ENCODE data around the gene LPP. TPM values are rescaled to one million over a fixed set of nuclear protein-coding genes. Genes with fewer than 3 reads are reported as not detected.

LPP gene
- total and polyA plus RNA-seq, 2 of the 13 experiments (the other 11 are each of a cell fraction or from before 2014, with no cell fraction given): 19.2 to 29.9 TPM

- H3K79me2 ChIP-seq (ENCODE audit: insufficient read depth, low read length): no peaks in the 10 kb centered on the region
- 89% methylated on average over 1 of the region's 1 CpG for WGBS (ENCODE audit: low lambda C conversion rate)
- POLR2A ChIA-PET: interaction anchor here (0.9 kb wide), 1 partner anchor 13 kb away, joined by 3 read pairs; no protein-coding TSS in a partner anchor
- H3K27ac ChIP-seq (ENCODE audit: extremely low read length, insufficient read depth, low read length): no peak overlapping the region
- H3K4me2 ChIP-seq (ENCODE audit: low read depth, low read length): no peak overlapping the region
- TF ChIP-seq THYN1 (CRISPR knock-in tag; IDR thresholded peaks at IDR 0.05; ENCODE audit: borderline replicate concordance, low read depth) (no peak), ZNF496 (CRISPR knock-in tag; IDR thresholded peaks at IDR 0.05; ENCODE audit: insufficient replicate concordance) (no peak), ZNF326 (CRISPR knock-in tag; IDR thresholded peaks at IDR 0.05; ENCODE audit: borderline replicate concordance) (no peak), ZSCAN12 (CRISPR knock-in tag; IDR thresholded peaks at IDR 0.05) (no peak), FOSL1 (CRISPR knock-in tag; IDR thresholded peaks at IDR 0.05; ENCODE audit: borderline replicate concordance) (no peak), NCOA5 (CRISPR knock-in tag; IDR thresholded peaks at IDR 0.05) (no peak), GATA4 (IDR thresholded peaks at IDR 0.05; ENCODE audit: borderline replicate concordance, low read depth) (no peak), ZNF670 (CRISPR knock-in tag; IDR thresholded peaks at IDR 0.05; ENCODE audit: borderline replicate concordance) (no peak), ZNF720 (CRISPR knock-in tag; IDR thresholded peaks at IDR 0.05) (no peak), ZNF816 (CRISPR knock-in tag; IDR thresholded peaks at IDR 0.05; ENCODE audit: borderline replicate concordance) (no peak), MLLT10 (CRISPR knock-in tag; IDR thresholded peaks at IDR 0.05) (no peak), DPF2 (CRISPR knock-in tag; IDR thresholded peaks at IDR 0.05; ENCODE audit: borderline replicate concordance, low read depth) (no peak), EED (CRISPR knock-in tag; IDR thresholded peaks at IDR 0.05) (no peak), YEATS4 (CRISPR knock-in tag; IDR thresholded peaks at IDR 0.05; ENCODE audit: borderline replicate concordance) (no peak), ZNF513 (CRISPR knock-in tag; conservative IDR thresholded peaks at IDR 0.05) (no peak), SMARCC2 (IDR thresholded peaks at IDR 0.05) (no peak), ZNF567 (CRISPR knock-in tag; IDR thresholded peaks at IDR 0.05; ENCODE audit: borderline replicate concordance) (no peak), AGO1 (IDR thresholded peaks at IDR 0.05; ENCODE audit: low read depth, low read length, poor library complexity, severe bottlenecking) (no peak)
- CTCF ChIA-PET (ENCODE audit: low intra/inter-chr PET ratio, low total read pairs): no interaction called here
- ATAC-seq (no peak), DNase-seq (ENCODE audit: low spot score) (no peak), FAIRE-seq (peak; percentile 32)
- H3K4me1 ChIP-seq (ENCODE audit: insufficient read depth, low read length): peaks cover 45% of the 10 kb centered on the region
- intact Hi-C loops (cut with micrococcal nuclease; ENCODE audit: unreplicated experiment) (no loop called here), in situ Hi-C loops (cut with HindIII; ENCODE audit: extremely low pct_ligation_motif_present, low pct_unique_long_range_greater_than_20kb) (no loop called here)
- no peaks in the 10 kb centered on the region for H3K9me3 ChIP-seq (ENCODE audit: low read length)
- no peaks in the 10 kb centered on the region; a peak in 2 of 5 replicates for H3K36me3 ChIP-seq (replicated peaks in 1 of 2; ENCODE audit: control insufficient read depth in 1 of 2, insufficient read depth in 2 of 2, low read length in 2 of 2)
- no peak overlapping the region for H3K9ac ChIP-seq (ENCODE audit: insufficient read depth, low read depth, low read length)
- no peak overlapping the region for H2AFZ ChIP-seq (ENCODE audit: low read length)
- no peaks in the 10 kb centered on the region for H3K27me3 ChIP-seq (ENCODE audit: control insufficient read depth in 1 of 2, insufficient read depth in 2 of 2, low read length in 2 of 2)
- no peak overlapping the region for H3K4me3 ChIP-seq (replicated peaks in 1 of 3; ENCODE audit: insufficient read depth in 1 of 3, low read depth in 2 of 3, low read length in 3 of 3)
- no TSS peak for BruUV-seq (replicated peaks)
- H4K20me1 ChIP-seq (ENCODE audit: insufficient read depth, low read length): no peaks in the 10 kb centered on the region
These were observed 552.6 kb downstream of the LPP start for GRCh38 chr3:188706599-188706998.
